Measurements from ENCODE around the gene ADGRD1.

ADGRD1 gene

GRCh38 chr12:130965214-130965613 lies 11.5 kb downstream of the ADGRD1 start:
- no peak for TF ChIP-seq EZH2 (IDR thresholded peaks at IDR 0.05)
- TF ChIP-seq FOXP2 (optimal IDR thresholded peaks at IDR 0.05; ENCODE audit: control extremely low read depth, extremely low read length, insufficient read depth) = no peak
- no peak for TF ChIP-seq POLR2AphosphoS5 (IDR thresholded peaks at IDR 0.05; ENCODE audit: borderline replicate concordance, low read depth, low read length)
- no peak overlapping the region for H3K27ac ChIP-seq
- no peak overlapping the region for H3K9ac ChIP-seq (ENCODE audit: insufficient read length)
- no peak overlapping the region for H3K4me3 ChIP-seq
- no peaks in the 10 kb centered on the region for H3K36me3 ChIP-seq (ENCODE audit: insufficient read depth, low read length)
- no peak for DNase-seq (ENCODE audit: low read depth, low spot score)
- no peaks in the 10 kb centered on the region for H3K9me3 ChIP-seq (ENCODE audit: low read depth, low read length)

- Histone ChIP-seq H3K4me3 (no peak overlapping the region), H3K9ac (ENCODE audit: insufficient read length) (no peak overlapping the region), H3K27ac (no peak overlapping the region), H3K36me3 (ENCODE audit: insufficient read depth, low read length) (no peaks in the 10 kb centered on the region), H3K9me3 (ENCODE audit: low read depth, low read length) (no peaks in the 10 kb centered on the region)
- no peak for DNase-seq (ENCODE audit: low read depth, low spot score)
- TF ChIP-seq EZH2 (IDR thresholded peaks at IDR 0.05) (no peak), FOXP2 (optimal IDR thresholded peaks at IDR 0.05; ENCODE audit: control extremely low read depth, extremely low read length, insufficient read depth) (no peak), POLR2AphosphoS5 (IDR thresholded peaks at IDR 0.05; ENCODE audit: borderline replicate concordance, low read depth, low read length) (no peak)
Observed at GRCh38 chr12:130965668-130966067, 12.0 kb downstream of the ADGRD1 start.

GRCh38 chr12:130966443-130967030 lies 12.8 kb downstream of the ADGRD1 start:
- DNase-seq (ENCODE audit: low read depth, low spot score) = no peak
- Histone ChIP-seq H3K4me3 (no peak overlapping the region), H3K9me3 (ENCODE audit: low read depth, low read length) (no peaks in the 10 kb centered on the region), H3K36me3 (ENCODE audit: insufficient read depth, low read length) (no peaks in the 10 kb centered on the region), H3K9ac (ENCODE audit: insufficient read length) (no peak overlapping the region), H3K27ac (no peak overlapping the region)
- TF ChIP-seq FOXP2 (optimal IDR thresholded peaks at IDR 0.05; ENCODE audit: control extremely low read depth, extremely low read length, insufficient read depth) = no peak
- TF ChIP-seq POLR2AphosphoS5 (IDR thresholded peaks at IDR 0.05; ENCODE audit: borderline replicate concordance, low read depth, low read length) = no peak
- TF ChIP-seq EZH2 (IDR thresholded peaks at IDR 0.05) = no peak

DNA sequence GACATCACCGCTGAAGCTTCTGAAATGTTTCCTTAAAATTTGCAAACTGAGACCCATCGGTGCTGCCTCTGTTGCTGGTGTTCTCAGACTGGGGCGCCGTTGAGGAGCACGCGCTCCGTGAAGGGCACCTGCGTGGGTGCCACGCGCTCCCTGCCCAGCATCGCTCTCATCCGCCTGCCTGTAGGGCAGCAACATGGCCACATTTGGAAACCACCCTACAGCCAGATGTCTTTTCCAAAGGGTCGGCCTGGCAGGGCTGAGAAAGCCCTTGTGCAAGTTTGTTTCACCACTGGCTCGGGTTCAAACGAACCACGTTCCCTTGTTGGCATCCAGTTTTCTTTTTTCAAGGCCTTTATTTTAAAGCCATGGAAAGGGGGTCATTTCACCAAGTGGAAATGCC lies 13.9 kb downstream of the ADGRD1 start:
- TF ChIP-seq EZH2 (IDR thresholded peaks at IDR 0.05) (no peak), FOXP2 (optimal IDR thresholded peaks at IDR 0.05; ENCODE audit: control extremely low read depth, extremely low read length, insufficient read depth) (no peak), POLR2AphosphoS5 (IDR thresholded peaks at IDR 0.05; ENCODE audit: borderline replicate concordance, low read depth, low read length) (no peak)
- no peak for DNase-seq (ENCODE audit: low read depth, low spot score)
- no peak overlapping the region for H3K27ac ChIP-seq
- H3K4me3 ChIP-seq = no peak overlapping the region
- H3K9ac ChIP-seq (ENCODE audit: insufficient read length) = no peak overlapping the region
- no peaks in the 10 kb centered on the region for H3K36me3 ChIP-seq (ENCODE audit: insufficient read depth, low read length)
- H3K9me3 ChIP-seq (ENCODE audit: low read depth, low read length) = no peaks in the 10 kb centered on the region

DNA sequence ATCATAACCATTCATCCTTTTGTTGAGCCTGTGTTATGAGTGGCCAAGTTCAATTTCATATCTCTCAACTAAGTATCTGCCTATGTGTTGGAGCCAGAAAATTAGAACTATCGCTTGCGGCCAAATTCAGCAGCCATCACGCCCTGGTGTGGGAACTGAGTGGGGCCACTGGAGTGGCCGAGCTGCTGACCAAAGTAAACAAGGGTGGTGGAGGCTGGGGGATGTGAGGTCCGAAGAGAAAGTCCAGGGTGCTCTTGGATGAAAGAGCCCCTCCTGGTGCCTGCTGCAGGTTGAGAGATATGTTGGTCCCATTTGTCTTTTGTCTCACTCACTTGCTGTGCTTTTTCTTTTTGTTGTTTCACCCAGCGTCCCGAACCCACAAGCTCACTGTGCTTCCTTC lies 14.9 kb downstream of the ADGRD1 start:
- Histone ChIP-seq H3K4me3 (no peak overlapping the region), H3K27ac (no peak overlapping the region)
- TF ChIP-seq POLR2AphosphoS5 (IDR thresholded peaks at IDR 0.05; ENCODE audit: borderline replicate concordance, low read depth, low read length) = no peak
- no peak for TF ChIP-seq FOXP2 (optimal IDR thresholded peaks at IDR 0.05; ENCODE audit: control extremely low read depth, extremely low read length, insufficient read depth)
- no peak for TF ChIP-seq EZH2 (IDR thresholded peaks at IDR 0.05)

DNA sequence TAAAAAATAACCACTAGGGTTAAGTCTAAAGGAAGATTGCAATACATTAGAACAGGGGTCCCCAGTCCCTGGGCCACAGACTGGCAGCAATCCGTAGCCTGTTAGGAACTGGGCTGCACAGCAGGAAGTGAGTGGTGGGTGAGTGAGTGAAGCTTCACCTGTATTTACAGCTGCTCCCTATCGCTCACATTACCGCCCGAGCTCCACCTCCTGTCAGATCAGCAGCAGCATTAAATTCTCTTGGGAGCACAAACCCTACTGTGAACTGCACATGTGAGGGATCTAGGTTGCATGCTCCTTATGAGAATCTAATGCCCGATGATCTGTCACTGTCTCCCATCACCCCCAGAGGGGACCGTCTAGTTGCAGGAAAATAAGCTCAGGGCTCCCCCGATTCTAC lies 15.5 kb downstream of the ADGRD1 start:
- H3K27ac ChIP-seq = no peak overlapping the region
- no peak overlapping the region for H3K9ac ChIP-seq (ENCODE audit: insufficient read length)
- no peak for DNase-seq (ENCODE audit: low read depth, low spot score)
- H3K36me3 ChIP-seq (ENCODE audit: insufficient read depth, low read length) = no peaks in the 10 kb centered on the region
- no peaks in the 10 kb centered on the region for H3K9me3 ChIP-seq (ENCODE audit: low read depth, low read length)
- TF ChIP-seq POLR2AphosphoS5 (IDR thresholded peaks at IDR 0.05; ENCODE audit: borderline replicate concordance, low read depth, low read length) = no peak
- no peak for TF ChIP-seq FOXP2 (optimal IDR thresholded peaks at IDR 0.05; ENCODE audit: control extremely low read depth, extremely low read length, insufficient read depth)
- TF ChIP-seq EZH2 (IDR thresholded peaks at IDR 0.05) = no peak
- H3K4me3 ChIP-seq = no peak overlapping the region

More for the DNA sequence above, 14.9 kb downstream of the ADGRD1 start:
- Histone ChIP-seq H3K9me3 (ENCODE audit: low read depth, low read length) (no peaks in the 10 kb centered on the region), H3K36me3 (ENCODE audit: insufficient read depth, low read length) (no peaks in the 10 kb centered on the region), H3K9ac (ENCODE audit: insufficient read length) (no peak overlapping the region)
- no peak for DNase-seq (ENCODE audit: low read depth, low spot score)

DNA sequence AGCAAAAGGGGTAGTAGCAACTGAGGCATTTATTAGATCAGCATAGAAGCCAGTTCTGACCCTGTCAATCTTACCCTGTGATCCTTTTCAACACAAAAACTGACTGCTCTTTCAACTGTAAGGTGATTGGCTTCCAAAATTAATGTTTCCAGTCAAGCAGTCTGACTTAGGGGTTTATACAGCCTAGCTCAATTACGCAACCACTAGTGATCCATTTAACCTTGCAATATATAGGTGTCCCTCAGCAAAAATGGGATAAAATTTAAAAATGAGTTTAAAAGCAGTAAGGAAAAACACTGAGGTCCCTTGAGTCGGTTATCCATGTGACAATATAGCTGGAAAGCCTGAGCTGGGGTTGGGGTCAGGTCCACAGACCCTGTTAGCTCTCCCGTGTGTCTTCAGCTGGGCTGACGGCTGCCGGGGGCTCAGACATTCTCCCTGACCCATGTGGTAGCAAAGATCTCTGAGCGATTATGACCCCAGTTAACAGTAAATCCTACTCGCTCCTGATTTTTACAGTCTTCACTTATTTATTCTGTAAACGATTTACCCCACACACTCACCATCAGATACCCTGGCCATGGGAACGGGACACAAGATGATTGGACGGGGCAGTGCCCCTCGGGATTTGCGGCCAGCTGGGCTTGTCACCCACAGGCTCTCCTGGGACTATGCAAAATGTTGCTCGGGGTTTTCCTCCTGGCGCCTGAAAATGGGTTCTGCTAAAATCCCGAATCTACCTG lies 16.6 kb downstream of the ADGRD1 start:
- no peak for DNase-seq (ENCODE audit: low read depth, low spot score)
- no peak overlapping the region for H3K9ac ChIP-seq (ENCODE audit: insufficient read length)
- no peak overlapping the region for H3K27ac ChIP-seq
- no peak overlapping the region for H3K4me3 ChIP-seq
- no peaks in the 10 kb centered on the region for H3K36me3 ChIP-seq (ENCODE audit: insufficient read depth, low read length)
- H3K9me3 ChIP-seq (ENCODE audit: low read depth, low read length) = no peaks in the 10 kb centered on the region
- TF ChIP-seq EZH2 (IDR thresholded peaks at IDR 0.05) (no peak), FOXP2 (optimal IDR thresholded peaks at IDR 0.05; ENCODE audit: control extremely low read depth, extremely low read length, insufficient read depth) (no peak), POLR2AphosphoS5 (IDR thresholded peaks at IDR 0.05; ENCODE audit: borderline replicate concordance, low read depth, low read length) (no peak)

DNA sequence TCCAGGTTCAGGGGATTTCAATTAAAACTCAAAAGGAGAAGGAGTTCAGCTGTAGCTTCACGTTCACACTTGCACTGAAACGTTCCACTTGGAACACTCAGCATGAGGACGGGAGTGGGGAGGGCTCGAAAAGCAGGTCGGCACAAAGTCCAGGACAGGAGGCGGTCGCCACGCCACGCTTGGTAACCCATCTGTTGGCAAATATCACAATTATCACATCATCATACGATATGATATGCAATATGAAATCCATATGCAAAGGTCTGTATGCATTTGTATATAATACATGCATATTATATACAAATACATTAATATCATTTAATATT lies 17.2 kb downstream of the ADGRD1 start:
- TF ChIP-seq POLR2AphosphoS5 (IDR thresholded peaks at IDR 0.05; ENCODE audit: borderline replicate concordance, low read depth, low read length) (no peak), FOXP2 (optimal IDR thresholded peaks at IDR 0.05; ENCODE audit: control extremely low read depth, extremely low read length, insufficient read depth) (no peak), EZH2 (IDR thresholded peaks at IDR 0.05) (no peak)
- Histone ChIP-seq H3K4me3 (no peak overlapping the region), H3K9me3 (ENCODE audit: low read depth, low read length) (no peaks in the 10 kb centered on the region), H3K27ac (no peak overlapping the region), H3K36me3 (ENCODE audit: insufficient read depth, low read length) (no peaks in the 10 kb centered on the region), H3K9ac (ENCODE audit: insufficient read length) (no peak overlapping the region)
- no peak for DNase-seq (ENCODE audit: low read depth, low spot score)

All from SK-N-MC (cell line).